Body of pancreas (tissue), 4 donors: ENCODE data around the gene DRAM1.
"Not testable (repeated sequence)": the region's sequence is repeated elsewhere in the genome, so short reads cannot be mapped to it uniquely, and the experiment has no call there.

Source experiments
- CTCF ChIP-seq, 7 experiments: fragments of 450-650 bp in 4 of 7; fragments of 200-600 bp in 3 of 7; sonication (generic) in 3 of 7; IDR thresholded peaks; one replicate each; pipeline ENCODE4 v1.5.1; 2016 to 2019; ENCODE audit warnings: antibody characterized with exemption in 7 of 7
- POLR2A ChIP-seq, 3 donors: fragments of 450-650 bp; IDR thresholded peaks; one replicate each; pipeline ENCODE4 v1.6.1; 2016; ENCODE audit warnings: antibody characterized with exemption in 3 of 3, mild to moderate bottlenecking in 2 of 3

DNA sequence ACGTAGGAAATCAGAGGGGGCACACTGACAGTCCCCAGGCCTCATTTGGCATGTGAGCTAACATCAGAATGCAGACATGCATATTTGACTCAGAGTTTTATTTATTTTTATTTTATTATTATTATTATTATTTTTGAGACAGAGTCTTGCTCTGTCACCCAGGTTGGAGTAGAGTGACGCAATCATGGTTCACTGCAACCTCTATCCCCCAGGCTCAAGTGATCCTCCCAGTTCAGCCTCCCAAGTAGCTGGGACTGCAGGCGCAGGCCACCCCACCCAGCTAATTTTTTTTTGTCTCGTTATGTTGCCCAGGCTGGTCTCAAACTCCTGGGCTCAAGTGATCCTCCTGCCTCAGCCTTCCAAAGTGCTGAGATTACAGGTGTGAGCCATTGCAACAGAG lies 41.4 kb downstream of the DRAM1 start:
- TF ChIP-seq CTCF, POLR2A (IDR thresholded peaks at IDR 0.05): not testable (repeated sequence)
